NCI-H2227 treated with DMSO at 0.1 percent for 48 hours (cell line): Measurements from ENCODE around the gene TRIP10.

Experiments
- DNase-seq: peaks from one replicate; lab custom pipeline; 2025; lab: John Stamatoyannopoulos, UW

TRIP10 gene

DNA sequence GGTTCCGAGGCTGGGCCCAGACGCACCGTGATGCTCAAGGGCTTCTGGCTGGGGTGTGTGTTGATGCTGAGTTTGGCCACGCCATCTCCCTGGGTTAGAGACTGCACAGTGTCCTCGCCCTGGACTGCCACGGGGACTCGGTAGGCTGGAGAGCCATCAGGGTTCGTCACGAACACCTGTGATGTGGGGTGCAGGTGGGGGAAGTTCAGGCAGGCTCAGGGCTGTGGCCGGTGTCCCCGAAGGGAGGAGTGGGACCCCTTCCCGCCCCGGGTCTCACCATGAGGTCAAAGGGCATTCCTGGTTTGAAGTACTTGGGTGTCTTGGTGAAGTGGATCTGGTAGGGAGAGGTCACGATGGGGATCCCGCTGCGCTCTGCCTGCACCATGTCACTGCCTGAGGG is 27.2 kb upstream of the TRIP10 start:
- DNase-seq: no peak

DNA sequence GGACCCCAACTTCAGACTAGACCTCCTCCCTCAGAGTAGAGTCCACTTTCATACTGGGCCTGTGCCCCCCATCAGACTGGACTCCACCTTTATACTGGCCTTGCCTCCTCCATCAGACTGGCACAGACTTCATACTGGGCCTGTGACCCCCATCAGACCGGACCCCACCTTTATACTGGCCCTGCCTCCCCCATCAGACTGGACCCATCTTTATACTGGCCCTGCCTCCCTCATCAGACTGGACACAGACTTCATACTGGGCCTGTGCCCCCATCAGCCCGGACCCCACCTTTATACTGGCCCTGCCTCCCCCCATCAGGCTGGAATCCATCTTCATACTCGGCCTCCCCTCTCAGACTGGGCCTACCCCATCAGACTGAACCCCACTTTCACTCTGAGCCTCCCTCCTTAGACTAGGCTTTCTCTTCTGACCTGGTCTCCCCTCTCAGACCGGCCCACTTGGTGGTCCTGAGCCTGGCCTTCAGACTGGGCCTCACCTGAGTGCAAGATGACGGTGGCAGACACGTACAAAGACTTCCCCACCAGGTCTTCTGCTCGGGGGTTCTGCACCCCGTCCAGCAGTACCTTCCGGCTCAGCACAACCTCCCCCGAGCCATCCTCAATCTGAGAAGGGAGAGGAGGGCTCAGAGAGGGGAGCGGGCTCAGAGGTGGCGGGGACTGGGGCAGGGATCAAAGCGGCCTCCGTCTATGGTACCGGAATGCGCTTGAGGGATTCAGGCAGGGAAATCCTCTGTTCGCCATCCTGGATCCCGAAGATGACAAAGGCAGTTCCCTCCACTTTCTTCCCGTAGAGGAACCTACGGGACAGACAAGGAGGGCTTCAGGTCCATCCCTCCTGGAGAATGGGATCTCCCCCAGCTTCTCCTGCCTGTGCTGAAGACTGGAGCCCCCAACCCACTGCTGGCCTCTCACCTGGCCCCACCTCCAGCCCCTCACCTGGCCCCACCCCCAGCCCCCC is 26.5 kb upstream of the TRIP10 start:
- DNase-seq: no peak

DNA sequence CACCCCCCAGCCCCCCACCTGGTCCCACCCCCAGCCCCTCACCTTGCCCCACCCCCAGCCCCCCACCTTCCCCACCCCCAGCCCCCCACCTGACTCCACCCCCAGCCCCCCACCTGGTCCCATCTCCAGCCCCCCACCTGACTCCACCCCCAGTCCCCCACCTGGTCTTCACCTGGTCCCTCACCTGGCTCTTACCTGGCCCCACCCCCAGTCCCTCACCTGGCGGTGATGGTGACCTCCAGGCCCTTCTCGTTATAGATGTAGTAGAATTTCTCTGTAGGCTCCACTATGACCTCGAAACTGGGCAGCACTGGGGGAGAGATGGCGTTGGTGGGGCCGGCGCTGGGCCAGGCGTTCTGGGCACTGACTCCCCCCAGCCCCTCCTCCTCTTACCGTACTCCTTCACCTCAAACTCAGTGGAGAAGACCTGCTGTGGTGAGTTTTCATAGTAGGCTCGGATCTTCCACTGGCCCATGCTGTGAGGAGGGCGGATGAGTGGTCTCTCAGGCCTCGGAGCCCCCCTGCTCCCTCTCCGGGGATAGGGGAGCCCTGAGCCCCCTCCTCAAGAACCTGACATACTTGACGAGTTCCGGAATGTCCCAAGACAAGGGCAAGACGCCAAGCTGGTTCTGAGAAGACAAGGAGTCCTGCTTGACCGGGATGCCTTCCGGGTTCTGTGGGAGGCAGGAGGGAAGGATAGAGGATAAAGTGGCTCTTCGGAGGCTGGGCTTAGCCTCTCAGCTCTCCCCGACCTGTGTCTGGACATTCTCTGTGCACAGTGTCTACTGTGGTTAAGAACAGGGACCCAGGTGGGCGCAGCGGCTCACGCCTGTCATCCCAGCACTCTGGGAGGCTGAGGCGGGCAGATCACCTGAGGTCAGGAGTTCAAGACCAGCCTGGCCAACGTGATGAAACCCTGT is 25.4 kb upstream of the TRIP10 start:
- no peak for DNase-seq

- DNase-seq: no peak
Measured at GRCh38 chr19:6714749-6715555, 24.5 kb upstream of the TRIP10 start.

GRCh38 chr19:6716610-6716970 is 22.9 kb upstream of the TRIP10 start:
- no peak for DNase-seq

- no peak for DNase-seq
Measured at GRCh38 chr19:6717036-6717435, 22.4 kb upstream of the TRIP10 start.

GRCh38 chr19:6717441-6717971 is 22.0 kb upstream of the TRIP10 start:
- no peak for DNase-seq

GRCh38 chr19:6718111-6718740 is 21.3 kb upstream of the TRIP10 start:
- DNase-seq: no peak

DNA sequence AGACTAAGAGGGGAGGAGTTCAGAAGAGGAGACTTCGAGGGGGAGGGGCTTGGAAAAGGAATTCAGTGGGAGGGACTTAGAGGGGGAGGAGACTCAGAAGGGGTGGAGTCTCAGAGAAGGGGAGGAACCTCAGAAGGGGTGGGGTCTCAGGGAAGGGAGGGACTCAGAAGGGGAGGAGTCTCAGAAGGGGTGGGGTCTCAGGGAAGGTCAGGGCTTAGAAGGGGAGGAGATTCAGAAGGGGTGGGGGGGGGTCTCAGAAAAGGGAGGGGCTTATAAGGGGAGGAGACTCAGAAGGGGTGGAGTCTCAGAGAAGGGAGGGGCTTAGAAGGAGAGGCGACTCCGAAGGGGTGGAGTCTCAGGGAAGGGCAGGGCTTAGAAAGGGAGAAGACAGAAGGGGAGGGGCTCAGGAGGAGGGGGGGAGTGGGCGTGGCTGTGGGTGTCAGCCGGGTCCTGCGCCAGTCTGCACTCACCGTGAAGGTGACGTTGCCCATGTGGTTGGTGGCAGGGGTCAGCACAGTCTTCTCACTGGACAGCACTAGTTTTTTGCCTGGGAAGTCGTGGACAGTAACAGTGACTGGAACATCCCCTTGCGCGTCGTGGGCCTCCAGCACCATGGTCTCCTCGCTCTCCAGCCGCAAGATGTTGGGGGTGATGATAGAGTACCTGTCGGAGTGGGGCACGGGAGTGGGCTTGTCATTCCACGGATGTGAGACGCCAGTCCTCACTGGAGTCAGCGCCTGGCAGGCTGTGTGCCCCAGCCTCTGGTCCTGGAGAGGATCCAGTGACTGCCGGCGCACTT is 20.5 kb upstream of the TRIP10 start:
- no peak for DNase-seq

- DNase-seq: no peak
Measured at GRCh38 chr19:6719540-6719861, 20.0 kb upstream of the TRIP10 start.

GRCh38 chr19:6719992-6720368 is 19.5 kb upstream of the TRIP10 start:
- no peak for DNase-seq

DNA sequence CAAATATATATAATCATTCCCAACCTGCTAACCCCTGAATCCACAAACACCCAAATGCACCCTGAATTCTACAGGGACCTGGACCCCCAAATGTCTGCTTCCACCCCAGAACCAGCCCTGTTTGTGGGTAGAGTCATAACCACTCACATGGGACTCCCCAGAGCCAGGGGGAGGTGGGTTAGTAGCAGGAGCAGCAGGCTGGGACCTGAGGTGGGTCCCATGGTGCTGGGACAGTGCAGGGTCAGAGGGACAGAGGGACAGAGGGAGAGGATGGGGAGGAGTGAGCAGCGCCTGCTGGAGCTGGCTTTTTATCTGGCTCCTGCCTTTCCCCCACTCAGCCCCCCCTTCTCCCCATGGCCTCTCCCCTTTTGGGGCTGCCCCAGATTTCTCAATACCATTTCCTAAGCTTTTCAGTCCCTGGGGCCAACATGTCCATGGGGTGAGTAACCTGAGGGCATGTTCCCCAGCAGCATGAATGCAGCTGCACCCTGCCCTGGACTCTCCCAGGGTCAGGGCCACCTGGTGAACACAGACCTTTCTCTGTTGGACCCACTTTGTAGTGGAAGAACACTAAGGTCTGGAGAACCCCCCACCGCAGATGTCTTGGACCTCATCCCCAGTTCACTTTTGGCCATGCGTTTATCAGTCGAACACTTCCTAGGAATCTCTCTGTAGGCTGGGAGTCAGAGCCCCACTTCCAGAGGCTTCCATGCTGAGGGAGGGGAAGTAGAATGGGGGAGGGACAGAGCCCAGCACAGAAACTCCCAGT is 18.9 kb upstream of the TRIP10 start, which contains the start of gene C3:
Gene C3, minus strand, starts transcription at position 282 of the 769 bp plus-strand sequence. Its CDS starts 61 bp downstream, at position 221.
- no peak for DNase-seq

DNA sequence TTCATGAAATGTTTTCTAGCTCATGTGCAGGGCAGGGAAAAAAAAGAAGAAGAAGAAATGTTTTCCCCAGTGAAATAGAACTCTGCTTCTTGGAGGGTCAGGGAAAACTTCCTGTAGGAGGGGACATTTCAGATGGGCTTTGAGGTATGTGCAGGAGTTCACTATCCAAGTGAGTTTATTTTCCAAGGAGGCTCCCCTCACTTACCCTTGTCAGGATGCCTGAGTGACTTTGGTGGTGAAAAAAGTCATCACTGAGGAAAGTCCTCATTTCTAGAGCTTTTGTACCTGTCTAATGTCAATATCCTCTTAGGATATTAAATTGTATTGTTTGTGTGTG is 18.4 kb upstream of the TRIP10 start:
- DNase-seq: no peak

- DNase-seq: no peak
Measured at GRCh38 chr19:6721773-6722172, 17.7 kb upstream of the TRIP10 start.

DNA sequence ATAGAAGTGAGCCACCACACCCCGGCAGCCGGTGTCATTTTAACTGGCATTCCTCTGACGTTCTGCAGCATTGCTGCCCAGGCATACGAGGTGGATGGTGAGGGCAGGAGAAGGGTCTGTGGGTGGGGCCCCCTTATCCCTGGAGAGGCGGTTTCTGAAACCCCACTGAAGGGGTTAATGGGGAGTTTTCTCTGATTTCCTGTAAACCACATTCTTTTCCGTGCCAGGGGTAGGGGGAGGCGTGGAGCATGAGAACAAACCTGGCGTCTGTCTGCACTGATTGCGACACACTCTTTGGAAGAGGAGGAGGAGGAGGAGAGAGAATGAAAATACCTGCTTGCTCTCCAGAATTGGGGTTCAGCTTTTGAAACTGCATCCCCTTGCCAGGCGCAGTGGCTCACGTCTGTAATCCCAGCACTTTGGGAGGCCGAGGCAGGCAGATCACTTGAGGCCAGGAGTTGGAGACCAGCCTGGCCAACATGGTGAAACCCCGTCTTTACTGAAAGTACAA is 16.3 kb upstream of the TRIP10 start:
- no peak for DNase-seq

DNA sequence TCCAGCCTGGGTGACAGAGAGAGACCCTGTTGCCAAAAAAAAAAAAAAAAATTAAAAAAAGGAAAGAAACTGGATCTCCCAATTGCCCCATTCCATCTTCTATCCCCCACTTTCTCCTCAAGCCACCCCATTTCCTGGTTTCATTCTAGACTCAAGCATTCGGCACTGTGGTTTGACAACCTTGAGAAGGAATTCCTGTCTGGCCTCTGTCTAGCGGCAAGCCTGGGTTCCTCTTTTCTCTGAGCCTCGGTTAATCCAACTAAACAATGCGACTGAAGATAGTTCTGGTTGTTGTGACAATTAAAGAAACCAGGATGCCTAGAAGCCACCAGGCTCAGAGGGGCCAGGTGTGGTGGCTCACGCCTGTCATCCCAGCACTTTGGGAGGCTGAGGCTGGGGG is 15.7 kb upstream of the TRIP10 start:
- DNase-seq: no peak

DNA sequence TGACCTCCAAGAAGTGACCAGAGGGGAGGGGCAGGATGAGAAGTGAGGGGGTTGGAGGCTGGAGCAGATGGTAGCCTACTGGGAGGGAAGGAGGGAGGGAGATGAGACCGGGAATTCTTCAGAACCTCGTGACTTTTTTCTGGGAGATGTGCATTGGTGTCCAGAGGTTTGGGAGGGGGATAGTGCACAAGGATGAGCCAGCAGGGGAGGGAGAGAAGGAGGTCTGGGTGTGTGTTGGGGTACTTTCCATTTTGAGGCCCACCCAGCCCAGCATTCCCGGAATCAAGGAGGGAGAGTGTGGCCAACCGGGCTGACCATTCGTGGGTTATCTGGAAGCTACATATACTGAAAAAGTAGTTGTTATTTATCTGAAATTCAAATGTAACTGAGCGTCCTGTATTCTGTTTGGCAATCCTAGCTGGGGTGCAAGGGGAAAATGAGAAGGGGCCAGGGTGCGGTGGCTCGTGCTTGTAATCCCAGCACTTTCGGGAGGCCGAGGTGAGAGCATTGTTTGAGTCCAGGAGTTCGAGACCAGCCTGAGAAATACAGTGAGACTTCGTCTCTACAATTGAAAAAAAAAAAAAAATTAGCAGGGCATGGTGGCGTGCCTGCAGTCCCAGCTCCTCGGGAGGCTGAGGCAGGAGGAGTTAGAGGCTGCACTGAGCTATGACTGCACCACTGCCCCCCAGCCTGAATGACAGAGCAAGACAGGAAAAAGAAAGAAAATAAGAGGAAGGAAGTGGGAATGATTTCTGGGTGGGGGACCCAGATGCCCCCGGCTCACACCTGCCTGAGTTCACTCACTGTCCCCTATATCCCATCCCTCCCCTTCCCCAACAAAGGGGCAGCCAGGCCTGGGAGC is 14.6 kb upstream of the TRIP10 start:
- DNase-seq: no peak

DNA sequence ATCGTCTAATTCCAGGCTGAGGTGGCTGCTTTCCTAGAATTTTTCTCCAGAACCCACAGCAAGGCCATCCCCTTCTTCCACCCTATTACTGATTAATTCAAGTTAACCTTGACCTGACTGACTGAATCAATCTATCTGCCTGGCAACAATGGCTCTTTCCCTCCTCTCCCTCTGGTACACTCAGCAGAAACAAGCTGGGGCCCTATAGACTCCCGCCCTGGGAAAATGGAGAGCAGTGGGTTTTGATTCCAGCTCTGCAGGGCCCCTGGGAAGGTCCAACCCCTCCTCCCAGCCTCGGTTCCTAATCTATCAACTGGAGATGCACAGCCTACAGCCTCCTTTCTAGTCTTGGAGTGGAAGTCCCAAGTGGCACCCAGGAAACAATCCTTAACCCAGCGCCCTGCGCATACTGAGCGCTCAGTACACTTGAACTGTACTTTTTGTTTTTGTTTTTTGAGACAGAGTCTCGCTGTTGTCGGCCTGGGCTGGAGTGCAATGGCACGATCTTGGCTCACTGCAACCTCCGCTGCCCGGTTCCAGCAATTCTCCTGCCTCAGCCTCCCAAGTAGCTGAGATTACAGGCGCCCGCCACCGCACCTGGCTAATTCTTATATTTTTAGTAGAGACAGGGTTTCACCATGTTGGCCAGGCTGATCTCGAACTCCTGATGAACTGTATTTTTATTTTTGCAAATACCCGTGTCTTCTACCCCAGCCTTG is 13.8 kb upstream of the TRIP10 start:
- DNase-seq: no peak
